CD4-positive, alpha-beta T cell treated with Interleukin-6 at 100 ng/mL for 8 hours (primary cell): Measurements from ENCODE around the gene ZNF343.
"Not testable (repeated sequence)": the region's sequence is repeated elsewhere in the genome, so short reads cannot be mapped to it uniquely, and the experiment has no call there.

Source experiments
- DNase-seq: peaks from one replicate; pipeline ENCODE4 v3.0.0-alpha.2; 2020; ENCODE audit warnings: mixed read lengths, low spot score

The ZNF343 gene

DNA sequence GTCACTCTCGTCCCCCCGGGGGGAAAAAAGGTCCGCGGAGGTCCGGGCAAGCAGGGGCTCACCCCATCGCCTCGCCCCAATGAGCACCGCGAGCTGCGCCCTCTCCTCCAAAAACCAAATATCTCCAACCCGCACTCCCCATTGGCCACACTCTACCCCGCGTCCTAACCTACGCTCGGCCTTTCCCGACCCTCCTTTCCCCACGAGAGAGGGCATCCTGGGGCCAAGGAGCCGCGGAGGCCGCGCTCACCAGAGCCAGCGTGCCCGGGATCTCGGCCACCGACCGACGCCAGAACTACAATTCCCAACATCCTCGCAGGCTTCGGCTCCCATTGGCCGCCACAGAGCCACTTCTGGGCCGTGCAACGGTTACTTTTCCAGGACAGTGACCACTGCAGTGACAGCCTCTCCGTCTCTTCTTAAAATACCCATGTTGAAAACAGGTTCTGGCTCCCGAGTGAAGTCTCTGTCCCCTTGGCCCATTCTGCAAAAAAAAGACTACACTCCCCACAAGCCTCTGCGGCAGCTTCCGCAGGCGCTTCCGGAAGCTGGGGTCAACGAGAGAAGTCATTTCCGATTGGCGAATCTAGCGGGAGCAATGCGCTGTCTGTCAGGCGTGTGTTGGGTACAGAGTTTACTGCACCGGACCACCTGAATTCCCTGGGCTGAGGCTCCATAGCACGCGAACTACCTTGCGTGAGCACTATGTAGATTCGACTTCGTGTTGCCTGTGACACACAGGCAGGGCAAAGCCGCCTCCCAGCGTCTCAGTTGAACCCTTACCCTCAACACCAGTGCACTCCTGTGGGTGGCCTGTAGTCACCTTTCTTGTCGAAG lies at the start of gene ZNF343:
Gene ZNF343 (minus strand): TSS at position 285 of the 837 bp plus-strand sequence. CDS start 15,020 bp downstream, outside the sequence.
- peak; percentile 75 for DNase-seq

DNA sequence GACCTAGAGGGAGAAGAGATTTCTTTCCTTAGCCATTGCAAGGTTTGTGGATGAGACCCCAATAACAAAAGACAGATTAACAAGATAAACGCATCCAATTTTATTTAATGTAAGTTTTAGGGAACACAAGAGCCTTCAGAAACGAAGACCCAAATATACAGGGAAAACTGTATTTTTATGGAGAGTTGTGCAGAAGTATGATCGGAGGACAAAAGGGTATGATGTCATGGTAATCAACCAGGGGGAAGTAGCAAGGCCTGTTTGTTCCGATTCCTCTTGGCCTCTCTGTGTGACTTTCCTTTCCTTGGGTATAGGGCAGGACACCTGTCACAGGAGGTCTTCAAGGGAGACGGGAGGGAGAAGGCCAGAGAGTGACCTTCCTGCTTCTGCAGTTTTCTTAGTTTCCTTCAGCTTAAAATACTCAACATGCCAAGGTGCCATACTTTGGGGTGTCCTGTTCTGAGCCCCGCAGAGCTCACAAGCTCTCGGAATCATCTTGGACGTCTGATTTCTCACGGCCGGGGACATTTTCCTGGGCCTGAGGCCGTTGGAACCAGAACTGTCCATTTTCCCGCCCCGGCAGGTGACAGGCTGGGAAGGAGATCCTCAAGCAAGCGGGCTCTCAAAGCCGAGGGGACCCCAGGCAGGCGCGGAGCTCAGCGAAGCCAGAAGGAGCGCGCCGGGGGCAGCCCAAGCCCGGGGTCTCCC lies 49.3 kb upstream of the ZNF343 start:
- no peak for DNase-seq

DNA sequence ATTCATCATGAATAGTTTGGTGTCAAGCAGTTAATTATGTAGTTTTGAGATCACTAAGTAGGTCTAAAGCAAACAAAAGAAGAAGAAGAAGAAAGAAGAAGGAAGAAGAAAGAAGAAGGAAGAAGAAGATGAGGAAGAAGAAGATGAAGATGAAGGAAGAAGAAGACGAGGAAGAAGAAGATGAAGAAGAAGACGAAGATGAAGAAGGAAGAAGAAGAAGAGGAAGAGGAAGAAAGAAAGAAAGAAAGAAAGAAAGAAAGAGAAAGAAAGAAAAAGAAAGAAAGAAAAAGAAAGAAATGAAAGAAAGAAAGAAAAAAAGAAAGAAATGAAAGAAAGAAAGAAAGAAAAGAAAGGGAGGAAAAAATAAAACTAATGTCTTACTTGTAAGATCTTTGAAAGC lies 36.9 kb upstream of the ZNF343 start:
- DNase-seq = no peak

DNA sequence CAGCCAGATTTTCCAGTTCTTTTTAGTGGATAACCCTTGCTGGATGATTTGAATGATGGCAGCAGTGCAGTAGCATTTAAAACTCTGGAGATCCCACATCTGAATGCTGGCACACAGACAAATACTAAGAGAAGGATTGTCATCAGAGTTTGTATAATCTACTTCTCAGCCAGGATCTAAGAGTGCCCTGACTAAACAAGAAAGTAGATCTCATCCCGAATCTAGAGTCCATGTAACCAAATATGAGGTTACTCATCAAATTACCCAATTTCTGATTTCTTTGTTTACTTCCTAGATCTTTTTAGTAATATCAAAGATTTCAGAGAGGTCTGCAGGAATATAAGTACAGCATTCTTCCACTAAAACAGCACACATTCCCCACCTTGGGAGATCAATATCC lies 35.5 kb upstream of the ZNF343 start:
- no peak for DNase-seq

DNA sequence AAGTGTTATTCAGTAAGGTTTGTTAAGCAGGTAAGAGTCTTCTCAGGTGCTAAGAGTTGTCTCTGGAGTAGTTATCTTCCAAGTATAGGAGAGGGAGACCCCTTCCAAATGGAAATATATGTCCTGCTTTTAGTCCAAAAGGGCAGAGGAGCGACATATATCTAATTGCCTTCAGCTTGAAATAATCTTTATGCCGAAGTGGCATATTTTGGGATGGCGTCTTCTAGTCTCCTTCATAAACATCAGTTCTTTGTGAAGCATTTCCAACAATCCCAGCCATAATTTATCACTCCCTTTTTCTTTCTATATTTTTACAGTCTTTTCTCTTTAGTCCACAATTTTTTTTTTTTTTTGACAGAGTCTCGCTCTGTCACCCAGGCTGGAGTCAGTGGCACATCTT lies 33.6 kb upstream of the ZNF343 start:
- no peak for DNase-seq

DNA sequence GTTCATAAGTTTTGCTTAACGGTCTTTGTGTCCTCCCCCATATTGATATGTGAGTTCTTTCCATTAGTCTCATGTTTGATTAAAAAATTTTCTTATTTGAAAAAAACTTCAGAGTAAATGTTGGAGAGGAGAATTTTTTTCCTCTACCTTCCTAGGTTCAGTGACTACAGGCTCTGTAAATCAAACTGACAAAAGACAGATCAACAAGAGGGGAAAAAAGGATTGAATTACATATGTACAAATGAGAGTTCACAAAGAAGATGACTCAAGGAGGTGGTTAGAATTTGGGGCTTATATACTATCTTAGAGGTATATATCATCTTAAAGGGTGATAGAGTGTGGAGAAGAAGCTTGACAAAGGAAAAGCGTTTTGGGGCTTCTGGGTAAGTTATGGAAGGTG lies 33.2 kb upstream of the ZNF343 start:
- no peak for DNase-seq

DNA sequence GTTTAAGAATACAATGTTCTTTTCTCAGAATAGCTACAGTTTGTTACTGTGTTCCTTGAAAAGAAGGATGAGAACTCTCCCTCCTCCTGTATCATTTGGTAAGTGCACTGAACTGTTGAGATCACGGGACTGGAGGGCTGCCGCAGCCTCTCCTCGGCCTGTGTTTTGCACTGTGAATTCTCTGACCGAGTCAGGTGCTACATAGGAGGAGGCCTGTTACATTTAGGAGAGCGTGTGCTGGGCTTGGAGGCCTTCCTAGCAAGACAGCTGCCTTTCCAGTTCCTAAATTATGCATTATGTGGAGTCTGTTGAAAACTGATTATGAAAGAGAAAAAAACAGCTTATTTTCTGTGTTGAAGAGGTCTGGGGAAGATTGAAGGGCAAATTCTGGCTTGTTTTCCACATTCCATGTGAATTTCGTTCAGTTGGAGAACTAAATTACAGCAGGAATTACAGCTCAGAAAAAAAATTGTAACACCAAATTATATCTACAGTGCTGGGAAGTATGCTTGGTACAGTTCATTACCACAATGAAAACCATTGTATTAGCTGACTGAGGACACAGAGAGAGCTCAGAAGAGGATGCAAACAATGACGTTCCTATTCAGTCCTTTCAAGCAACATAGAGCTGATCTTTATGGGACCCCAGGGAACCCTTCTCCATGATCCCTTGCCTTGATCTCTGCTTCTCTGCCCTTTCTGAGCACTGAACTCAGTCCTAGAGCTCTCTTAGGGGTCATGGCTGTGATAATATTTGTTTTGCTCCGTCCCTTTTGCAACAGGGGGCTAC lies 30.4 kb upstream of the ZNF343 start:
- DNase-seq = no peak

DNA sequence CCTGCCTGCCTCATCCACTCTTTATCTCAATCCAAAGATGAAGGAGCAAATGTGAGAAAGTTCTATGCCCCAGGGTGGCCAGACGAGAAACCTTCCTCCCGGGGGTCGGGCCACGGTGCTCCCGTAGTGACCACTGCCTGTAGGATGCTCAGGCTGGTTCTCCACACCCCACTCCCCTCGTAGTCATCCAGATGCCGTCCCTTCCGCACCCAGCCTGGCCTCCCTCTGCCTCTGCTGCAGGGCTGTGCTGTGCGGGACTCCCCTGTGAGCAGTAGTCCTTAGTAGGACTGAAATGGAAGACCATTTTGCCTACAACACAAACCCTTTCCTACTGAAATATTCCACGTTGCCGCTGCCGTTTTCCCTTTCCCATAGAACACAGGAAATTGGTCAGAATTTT lies 29.6 kb upstream of the ZNF343 start:
- no peak for DNase-seq

DNA sequence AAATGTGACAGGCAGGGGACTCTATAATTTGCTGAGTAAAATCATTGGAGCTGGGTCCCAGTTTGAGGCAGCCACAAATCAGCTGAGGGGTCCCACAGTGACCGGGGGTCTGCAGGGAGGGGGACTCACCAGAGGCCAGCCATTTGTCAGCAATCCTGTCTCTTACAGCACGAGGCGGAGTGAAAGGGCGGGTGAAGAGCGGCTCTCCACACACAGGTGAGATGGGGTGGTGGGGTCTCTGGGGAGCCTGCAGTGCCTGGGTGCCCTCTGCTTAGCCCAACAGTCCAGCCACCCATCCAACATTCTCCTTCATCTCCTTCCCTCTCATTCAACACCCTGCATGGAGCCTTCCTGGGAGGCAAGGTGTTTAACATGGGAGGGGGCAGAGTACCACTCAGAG lies 28.4 kb upstream of the ZNF343 start:
- no peak for DNase-seq

DNA sequence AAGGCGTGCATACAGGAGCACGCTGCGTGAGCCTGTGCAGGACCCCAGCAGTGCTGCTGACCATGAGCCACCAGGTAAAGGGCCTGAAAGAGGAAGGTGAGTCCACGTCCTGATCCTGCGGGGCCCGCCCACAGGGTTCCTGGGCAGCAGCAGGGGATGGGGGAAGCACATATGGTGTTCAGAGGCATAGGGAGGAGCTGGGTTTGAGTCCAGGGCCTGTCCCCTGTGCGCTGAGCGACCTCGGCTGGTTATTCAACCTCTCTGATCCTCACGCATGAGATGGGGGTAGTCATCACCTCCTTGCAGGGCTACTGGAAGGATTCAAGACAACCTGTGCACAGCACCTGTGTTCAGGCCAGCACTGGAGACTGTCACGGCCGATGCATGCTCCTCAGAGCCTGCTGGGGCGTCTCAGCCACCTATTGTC lies 27.9 kb upstream of the ZNF343 start, which contains the start of gene TMC2:
Gene TMC2 (plus strand): TSS at position 14 of the 427 bp plus-strand sequence. CDS start 49 bp downstream, at position 63.
- DNase-seq = no peak

DNA sequence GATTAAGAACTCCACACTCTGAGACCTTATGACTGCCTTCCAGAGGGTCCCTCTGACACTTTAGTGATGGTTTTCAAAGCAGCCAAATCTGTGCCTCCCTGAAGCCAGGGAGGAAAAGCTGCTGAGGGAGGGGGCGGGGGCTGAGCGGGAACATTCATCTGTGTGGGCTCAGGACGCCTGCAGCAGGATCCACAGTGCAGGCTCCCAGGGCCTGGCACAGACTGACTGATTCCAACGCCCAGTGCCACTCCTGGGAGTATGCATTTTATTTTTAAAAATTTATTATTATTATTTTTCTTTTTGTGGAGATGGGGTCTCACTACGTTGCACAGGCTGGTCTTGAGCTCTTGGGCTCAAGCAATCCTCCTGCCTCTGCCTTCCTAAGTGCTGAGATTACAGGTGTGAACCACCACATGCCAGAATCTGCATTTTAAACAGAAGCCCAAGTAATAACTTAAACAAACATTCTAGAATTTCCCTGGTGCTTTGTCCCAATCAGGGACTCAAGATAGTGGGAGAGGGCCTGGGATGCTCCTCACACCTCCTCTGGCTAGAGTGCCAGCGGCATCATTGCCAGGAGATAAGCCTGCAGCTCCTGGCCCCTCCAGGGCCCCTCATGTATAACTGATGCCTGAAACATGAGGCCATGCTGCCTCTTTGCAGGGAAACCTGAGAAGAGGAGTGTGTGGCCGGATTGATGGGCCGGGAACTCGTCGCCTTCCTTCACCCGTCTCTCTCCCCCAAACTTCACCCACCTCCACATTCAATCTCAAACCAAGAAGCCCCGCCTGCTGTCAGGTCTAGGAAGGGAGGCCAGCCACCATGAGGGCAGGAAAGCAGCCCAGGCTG lies 27.2 kb upstream of the ZNF343 start:
- DNase-seq = no peak

DNA sequence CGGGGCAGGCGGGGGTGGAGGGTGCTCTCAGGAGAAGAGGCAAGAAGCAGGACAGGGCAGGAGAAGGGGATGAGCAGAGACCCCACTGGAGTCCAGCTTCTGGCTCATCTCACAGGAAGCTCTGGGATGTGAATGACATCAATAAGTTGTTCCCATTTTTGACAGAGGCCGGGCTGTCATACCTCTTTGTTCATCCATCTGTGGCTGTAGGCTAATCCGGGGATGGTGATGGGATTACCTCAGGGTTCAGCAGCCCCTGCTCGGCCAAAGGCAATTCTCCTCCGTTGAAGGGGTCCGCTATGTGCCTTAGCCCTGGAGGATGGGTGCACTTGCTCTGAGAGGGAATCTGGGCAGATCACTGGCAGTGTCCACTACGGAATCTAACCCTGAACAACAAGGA lies 24.4 kb upstream of the ZNF343 start:
- DNase-seq = no peak

DNA sequence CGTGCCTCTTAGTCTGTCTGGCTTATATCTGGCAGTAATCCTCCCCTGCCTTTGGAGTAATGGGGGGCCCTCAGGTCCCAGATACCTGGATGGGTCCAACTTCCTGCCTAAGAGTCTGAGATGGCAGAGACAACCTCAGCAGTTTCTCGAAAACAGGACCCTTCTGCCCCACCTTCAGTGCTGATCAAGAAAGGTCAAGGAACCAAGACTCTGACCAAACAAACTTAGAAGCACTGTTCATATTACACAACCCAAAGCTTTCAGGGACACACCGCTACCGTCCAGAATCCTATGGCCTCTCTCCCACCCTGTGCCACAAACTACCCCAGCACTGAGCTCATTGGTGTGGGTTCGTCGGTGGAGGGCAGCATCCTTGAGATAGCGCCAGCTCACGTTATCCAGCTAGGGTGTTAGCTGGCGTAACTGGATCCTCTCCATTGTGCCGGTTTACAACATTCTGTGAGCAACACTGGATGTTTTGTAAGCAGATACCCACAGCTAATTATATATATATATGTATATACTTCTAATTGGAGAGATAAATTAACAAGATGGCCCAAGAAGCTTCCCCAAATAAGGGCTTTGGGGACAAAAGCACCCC lies 20.1 kb upstream of the ZNF343 start:
- DNase-seq = no peak

DNA sequence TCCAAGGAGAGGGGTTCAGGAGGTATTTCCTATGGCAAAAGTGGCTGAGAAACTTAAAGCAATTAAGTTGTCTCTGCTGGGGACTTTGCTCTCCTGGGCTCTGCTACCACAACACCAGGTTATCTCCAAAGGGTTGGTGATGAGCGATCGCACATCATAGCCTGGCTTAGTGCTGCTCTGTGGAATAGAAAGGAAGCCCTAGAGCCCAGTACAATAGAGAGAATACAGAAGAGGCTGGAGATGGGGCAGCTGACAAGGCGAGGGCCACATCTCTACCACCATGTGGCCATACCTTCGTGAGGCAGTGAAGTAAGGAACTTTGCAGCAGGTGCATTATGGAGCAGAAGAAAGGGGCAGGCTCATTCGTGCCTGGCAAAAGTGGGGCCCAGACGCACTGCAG lies 19.0 kb upstream of the ZNF343 start:
- no peak for DNase-seq

DNA sequence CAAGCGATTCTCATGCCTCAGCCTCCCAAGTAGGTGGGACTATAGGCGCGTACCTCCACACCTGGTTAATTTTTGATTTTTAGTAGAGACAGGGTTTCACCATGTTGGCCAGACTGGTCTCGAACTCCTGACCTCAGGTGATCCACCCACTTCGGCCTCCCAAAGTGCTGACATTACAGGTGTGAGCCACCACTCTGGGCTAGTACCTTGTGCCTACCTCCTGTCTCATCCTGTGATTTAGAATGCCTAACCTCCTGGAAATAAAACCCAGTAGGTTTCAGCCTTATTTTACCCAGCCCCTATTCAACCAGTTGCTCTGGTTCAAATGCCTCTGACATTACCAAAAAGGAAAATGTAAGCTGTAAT lies 17.5 kb upstream of the ZNF343 start:
- not testable (repeated sequence) for DNase-seq

DNA sequence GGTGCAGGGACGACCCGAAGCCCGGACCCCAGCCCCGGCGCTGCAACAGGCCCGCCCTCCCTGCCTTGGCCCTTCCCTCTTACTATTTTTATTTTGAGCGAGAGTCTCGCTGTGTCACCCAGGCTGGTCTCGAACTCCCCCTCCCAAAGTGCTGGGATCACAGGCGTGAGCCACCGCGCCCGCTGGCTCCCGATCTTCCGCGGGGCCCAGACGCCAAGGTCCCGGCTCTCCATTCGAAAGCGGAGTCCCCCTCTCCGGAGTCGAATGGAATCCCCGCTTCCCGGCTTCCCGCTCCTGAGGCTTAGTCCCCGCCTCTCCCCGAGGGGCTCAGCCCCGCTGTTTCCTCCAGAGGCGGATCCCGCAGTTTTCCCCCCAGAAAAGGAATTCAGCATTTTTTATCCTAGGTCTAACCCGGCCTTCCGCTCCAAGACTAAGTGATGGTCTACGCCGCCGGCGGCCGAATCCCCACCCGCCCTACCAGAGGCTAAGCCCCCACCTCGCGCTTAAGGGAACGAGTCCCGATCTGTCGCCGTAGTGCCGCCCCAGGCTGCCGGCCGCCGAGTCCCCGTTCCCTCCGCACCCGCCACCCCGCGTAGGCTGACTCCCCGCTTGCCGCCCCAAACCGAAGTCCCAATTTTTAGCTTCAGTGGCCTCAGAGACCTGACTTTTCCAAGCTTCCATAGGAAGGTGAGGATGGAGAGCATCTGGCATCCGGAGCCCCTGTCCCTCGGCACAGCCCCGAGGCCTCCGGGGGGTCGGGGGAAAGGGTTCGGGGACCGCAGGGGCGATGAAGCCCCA lies 16.2 kb upstream of the ZNF343 start:
- peak; percentile 16 for DNase-seq

DNA sequence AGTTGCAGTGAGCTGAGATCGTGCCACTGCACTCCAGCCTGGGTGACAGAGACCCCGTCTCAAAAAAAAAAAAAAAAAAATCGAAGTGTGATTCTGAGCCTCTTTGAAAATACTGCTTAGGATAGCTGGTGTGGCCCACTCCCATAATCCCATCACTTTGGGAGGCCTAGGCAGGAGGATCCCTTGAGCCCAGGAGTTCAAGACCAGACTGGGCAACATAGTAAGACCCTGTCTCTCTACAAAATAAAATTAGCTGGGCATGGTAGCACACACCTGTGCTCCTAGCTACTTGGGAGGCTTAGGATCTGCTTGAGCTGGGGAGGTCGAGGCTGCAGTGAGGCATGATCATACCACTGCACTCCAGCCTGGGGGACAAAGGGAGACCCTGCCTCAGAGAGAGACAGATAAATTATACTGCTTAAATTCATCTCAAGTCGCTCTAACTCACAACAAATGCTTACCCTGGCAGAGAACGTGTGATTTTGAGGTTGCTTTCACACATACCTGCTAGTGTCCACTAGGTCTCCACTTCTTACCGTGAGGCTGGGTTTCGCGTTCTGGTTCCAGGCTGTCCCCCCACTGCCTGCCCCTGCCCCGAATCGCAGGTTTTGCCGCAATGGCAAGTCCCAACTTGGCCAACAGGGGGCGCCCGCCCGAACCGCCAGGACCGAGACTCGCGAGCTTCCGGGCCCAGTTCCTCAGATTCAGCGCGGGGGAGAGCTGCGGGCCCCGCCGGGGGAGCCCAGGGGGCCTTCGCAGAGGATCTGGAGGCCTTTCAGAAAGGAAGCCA lies 15.4 kb upstream of the ZNF343 start:
- DNase-seq = peak; percentile 88

DNA sequence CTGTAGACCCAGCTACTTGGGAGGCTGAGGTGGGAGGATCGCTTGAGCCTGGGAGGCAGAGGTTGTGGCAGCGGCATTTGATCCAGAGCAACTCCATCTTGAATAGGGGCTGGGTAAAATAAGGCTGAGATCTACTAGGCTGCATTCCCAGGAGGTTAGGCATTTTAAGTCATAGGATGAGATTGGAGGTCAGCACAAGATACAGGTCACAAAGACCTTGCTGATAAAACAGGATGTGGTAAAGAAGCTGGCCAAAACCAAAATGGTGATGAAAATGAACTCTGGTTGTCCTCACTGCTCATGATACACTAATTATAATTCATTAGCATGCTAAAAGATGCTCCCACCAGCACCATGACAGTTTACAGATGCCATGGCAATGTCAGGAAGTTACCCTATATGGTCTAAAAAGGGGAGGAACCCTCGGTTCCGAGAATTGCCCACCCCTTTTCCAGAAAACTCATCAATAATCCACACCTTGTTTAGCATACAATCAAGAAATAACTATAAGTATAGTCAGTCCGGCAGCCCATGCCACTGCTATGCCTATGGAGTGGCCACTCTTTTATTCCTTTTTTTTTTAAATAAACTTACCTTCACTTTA lies 14.2 kb upstream of the ZNF343 start:
- DNase-seq = not testable (repeated sequence)
